EH (cell line): ENCODE results near the gene PLPP3.

Source experiments
- DNase-seq: peaks from one replicate; pipeline ENCODE4 v3.0.0-alpha.2; 2015; ENCODE audit warnings: low read depth

The PLPP3 gene

DNA sequence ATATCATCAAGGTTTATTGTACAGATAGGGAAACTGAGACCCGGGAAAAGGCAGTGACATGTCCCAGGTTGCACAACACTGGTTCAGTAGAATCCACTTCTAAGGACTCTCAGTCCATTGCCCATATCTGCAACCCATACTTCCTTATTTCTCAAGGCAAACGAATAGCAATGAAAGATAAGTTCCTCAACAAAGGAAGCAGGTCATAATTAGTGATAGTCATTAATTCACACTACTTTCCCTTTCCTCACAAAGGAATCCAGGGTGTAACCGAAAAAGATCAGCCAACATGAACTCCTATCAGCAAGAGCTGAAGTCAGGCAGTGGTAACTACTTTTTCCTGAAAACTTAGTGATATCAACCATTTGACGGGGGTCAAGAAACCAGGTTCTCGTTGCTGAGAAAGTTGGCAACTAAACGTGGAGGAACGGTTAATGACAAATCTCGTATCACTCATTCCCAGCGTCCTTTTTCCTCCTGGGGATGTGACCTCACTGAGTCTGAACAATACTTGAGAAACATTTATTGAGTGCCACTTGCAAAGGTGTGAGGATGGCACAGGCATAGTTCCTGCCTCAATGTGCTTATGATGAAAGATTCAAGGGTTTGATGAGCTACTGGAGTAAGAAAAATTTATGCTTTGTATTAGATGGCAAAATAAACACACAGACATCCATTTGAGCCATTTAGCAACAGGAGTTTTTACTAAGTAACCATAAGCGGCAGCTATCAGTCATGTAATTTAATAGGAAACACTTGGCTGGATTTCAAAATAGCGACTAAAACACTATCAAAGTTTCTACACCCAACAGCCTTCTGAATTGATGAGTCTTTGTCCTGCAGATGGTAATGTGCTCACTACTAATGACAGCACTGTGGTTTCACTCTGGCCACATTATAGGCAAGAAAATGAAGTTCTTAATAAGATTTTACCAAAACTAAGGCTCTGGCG lies 82.3 kb downstream of the PLPP3 start:
- DNase-seq: no peak

DNA sequence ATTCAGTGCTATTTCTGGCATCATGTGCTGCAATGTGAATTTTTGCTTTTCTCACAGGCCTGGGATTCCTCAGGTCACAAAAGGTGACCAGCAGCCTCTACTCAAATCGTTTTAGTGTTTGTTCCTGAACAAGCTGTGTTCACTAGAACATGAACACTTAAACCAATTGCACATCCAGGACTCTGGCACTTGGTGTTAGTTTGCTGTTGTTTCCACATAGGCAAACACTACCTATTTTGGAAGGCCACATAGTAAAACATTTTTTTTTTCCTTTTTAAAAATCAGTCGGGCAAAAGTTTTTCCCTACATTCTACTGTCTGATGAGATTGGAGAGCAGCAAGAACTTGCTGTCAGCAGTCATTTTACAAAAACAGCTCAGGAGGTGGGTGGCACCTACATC lies 83.2 kb downstream of the PLPP3 start:
- no peak for DNase-seq

DNA sequence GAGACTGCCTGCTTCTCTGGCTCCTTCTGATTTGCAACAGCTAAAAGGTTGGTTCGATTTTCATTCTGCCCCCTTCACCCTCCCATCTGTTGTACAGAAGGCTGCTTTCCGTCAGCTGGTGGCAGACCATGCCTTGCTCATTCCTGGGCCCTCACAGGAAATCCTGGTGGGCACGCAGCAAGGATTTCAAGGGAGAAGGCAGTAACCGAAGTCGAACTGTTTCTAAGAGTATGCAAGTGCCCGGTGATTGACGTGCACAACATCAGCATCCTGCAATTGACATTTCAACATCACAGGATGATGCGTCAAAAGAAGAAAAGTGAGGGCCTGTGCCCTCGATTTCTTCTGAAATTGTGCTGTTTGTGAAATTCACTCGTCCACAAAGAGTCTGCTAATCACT lies 83.8 kb downstream of the PLPP3 start:
- DNase-seq: no peak

DNA sequence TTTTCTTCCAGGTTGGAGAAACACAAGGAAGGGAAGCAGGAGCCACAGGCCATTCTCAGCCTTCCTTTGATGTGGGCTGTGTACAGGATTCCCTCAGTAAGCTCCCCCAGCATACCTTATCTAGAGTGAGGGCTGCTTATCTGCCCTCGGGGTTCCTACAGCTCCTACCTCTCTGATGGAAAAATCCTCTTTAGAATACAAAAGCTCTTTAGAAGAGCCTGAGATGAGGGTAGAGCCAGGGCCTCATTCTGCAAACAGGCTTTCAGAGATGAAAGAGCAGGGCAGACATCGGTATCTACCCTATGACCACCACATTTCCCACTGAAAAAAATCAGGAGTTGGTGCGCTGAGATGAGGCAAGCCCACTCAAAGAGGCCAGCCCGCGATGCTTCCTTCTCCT lies 85.1 kb downstream of the PLPP3 start:
- DNase-seq: no peak

DNA sequence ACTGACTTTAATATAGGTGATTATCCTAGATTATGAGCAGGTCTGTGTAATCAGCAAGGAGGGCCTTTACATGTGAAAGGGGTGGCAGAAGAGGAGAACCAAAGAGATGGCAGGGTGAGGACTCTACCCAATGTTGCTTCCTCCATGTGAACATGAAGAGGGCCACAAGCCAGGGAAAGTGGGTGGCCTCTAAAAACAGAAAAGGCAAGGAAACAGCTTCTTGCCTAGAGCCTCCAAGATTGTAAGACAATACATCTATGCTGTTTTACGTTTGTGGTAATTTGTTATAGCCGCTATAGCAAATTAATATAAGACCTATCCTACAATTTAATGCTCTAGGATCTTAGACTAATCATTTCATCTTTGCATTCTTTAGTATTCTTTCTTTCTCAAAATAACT lies 85.5 kb downstream of the PLPP3 start:
- no peak for DNase-seq

DNA sequence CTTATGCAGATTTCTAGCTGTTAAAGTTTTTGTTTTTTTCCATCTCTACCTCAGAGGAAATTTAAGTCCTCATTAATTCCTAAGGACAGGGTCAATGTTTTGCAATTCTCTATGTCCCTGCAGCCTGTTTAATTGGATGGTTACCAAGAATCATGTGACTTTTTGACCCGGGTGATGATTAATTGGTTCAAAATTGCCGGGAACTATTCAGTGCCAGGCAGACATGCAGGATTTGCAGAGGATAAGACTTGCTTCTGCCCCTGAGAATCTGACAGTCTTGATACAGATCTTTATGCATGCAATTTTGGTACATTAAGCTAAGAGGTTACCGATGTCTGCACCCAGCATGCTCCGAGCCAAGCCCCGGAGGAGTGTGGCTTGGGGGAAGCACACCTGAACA lies 87.9 kb downstream of the PLPP3 start:
- peak; percentile 86 for DNase-seq

DNA sequence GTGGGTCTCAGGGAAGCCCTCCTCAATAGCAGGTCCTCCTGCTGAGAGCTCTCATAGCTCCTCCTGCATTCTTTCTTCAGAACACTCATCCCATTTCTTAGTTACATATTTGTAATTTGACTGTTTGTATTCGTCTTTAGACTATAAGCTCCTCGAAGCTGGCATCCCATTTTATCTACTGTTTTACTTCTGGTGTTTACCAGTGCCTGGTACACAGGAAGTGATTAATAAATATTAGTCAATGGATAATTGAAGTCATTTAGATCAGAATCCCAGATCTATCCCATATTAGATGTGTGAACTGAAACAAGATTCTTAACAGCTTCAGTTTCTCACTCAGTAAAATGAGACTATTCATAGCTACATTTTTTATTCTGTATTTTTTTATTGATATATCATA lies 88.7 kb downstream of the PLPP3 start:
- no peak for DNase-seq

DNA sequence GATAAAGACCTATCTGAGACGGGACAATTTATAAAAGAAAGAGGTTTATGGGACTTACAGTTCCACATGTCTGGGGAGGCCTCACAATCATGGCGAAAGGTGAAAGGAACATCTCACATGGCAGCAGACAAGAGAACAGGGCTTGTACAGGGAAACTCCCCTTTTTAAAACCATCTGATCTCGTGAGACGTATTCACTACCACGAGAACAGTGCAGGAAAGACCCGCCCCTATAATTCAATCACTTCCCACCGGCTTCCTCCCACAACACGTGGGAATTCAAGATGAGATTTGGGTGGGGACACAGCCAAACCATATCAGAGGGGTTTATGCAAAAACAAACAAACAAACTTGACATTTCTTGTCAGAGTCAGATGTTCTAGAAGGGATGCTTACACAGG lies 89.7 kb downstream of the PLPP3 start:
- no peak for DNase-seq

DNA sequence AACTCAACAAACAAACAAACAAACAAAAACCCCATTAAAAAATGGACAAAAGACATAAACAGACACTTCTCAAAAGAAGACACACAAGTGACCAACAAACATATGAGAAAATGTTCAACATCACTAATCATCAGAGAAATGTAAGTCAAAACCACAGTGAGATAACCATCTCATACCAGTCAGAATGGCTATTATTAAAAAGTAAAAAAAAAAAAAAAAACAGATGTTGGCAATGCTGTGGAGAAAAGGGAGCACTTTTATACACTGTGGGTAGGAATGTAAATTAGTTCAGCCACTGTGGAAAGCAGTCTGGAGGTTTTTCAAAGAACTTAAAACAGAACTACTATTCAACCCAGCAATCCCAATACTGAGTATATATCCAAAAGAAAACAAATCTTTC lies 94.7 kb downstream of the PLPP3 start:
- DNase-seq: peak; percentile 77

DNA sequence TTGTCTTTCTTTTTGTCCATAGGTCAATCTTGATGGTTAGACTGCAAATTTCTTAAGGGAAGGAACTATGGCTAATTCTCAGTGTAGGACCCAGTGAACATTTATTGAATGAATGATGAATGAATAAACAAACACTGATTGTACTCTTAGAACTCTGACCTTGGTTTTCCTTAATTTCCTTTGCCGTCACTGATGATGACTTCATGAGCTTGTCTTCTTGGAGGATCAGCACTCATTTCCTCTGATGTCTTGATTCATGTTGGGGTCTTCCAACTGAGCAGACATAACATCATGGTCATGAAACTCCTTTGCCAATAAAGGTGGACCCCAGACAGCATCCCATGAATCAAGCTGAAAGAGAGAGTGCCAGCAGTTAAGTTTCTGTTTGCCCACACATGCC lies 96.3 kb downstream of the PLPP3 start:
- DNase-seq: no peak

DNA sequence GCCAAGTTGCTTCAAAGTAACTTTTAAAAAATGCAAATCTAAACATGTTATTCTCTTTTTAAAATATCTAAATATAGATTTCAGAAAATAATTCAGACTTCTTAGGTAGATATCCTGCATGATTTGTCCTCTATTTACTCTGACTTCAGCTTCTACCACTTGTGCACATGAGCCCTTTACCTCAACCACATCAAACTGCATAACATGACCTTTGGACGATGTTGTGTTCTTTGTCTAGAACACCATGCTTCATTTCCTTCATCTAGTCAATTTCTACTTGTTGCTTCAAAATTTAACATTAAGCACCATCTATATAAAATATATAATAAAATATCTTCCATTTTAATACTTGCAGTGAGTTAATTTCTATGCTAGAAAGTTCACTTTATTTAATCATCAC lies 96.9 kb downstream of the PLPP3 start:
- no peak for DNase-seq

DNA sequence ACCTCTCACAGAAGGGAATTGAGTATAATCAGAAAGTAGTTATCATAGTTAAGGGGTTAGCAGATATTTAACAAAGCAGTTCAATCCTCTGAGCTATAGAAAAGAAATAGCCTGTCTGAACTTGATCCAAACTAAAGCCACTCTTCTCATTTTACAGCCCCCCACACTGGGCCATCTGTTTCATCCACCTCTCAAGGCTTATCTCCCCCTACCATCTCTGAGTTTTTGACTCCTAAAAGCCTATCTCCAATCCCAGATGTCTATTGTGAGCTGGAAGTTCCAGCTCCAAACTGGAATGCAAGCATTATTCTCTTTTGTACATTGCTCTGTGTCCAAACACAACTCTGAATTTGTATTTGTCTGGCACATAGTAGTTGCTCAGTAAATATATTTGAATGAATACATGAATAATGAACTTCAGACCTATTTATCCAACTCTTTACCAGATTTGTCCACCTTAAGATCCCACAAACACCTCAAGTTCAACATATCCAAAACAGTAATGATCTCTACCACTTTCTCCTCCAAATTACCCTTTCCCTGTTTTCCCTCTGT lies 98.1 kb downstream of the PLPP3 start:
- no peak for DNase-seq

DNA sequence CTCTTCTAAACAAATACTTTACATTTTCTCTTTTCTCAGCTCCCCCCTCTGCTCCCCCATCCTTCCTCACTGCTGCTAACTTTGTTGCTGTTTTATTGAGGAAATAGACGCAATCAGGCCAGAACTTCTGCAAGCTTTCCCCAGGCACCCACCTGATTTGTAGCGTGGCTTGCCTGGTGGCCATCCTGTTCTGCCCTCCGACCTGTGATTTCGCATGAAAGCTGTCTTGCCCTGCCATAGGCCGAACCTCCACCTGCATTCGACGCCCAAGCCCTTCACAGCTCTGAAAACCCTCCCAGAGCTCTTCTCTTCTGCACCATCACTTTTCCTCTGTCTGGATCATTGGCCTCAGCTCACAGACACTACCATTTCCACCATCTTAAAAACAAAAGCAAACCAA lies 100.6 kb downstream of the PLPP3 start:
- DNase-seq: no peak

DNA sequence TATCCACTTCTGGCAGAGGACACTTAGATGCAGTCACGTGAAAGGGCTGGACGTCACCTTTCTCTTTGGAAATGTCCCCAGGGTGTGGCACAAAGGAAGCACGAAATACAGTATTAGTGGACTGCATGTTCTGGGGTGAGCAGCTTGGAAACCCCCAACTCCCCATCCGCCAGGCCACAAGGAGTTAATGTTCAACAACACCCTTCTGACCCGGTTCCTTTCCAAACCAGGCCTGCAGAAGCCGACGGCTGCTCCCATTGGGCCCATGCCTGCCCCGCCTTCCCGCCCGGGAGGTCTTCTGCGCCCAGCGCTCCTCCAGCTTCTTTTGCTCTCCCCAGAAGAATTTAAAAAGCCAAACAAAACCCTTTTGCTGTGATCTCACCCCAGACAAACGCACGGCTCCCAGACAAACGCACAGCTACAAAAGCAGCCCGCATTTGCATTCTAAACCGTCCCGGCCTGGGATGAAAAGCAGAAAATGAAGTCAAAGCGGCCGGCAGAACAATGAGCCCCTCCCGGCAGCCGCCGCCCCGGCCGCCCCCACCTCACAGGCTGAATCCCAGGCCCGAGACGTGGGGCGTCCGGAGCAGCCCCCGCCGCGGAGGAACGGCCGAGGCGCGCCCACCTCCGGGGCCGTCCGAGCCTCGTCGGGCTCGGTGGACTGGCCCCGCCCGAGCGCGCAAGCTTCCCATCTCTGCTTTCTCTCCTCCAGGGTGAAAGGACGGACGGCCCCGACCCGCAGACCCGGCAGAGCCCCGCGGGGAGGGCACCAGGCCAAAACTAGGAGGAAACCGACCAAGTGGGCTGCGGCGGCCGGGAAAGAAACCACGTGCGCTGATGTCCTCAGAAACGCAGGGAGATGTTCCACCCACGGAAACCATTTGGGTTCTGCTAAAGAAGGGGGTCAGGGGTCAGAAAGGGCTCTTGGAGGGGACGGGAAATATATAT lies 101.9 kb downstream of the PLPP3 start:
- peak; percentile 63 for DNase-seq

DNA sequence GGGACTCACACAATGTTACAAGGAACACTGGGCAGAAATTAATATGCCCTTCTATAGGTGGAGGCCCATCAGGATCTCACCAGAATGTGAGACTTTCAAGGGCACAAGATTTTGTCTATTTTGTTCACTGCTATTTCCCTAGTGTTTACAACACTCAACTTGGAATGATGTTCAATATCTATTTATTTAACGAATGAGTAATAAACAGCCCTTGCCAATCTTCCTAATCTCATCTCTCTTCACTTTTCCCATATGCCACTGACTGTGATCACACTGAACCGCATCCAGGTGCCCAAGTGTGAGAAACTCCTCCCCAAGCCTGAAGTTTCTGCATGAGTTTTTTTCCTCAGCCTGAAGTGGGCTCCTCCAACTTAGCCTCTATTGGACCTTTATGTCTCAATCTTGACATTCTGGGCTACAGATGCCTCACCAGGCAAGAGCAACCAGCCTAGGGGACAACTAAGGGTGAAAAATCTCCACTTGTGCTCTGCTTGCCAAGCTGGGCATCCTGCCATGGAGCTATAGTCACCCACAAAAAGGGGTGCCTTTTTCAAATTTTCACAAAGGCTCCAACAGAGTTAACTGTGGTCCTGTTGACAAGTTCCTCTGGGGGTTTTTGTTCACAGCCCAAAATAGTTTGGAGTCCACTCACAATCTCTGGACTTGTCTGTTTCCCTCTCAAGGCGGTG lies 105.6 kb downstream of the PLPP3 start:
- DNase-seq: peak; percentile 21

DNA sequence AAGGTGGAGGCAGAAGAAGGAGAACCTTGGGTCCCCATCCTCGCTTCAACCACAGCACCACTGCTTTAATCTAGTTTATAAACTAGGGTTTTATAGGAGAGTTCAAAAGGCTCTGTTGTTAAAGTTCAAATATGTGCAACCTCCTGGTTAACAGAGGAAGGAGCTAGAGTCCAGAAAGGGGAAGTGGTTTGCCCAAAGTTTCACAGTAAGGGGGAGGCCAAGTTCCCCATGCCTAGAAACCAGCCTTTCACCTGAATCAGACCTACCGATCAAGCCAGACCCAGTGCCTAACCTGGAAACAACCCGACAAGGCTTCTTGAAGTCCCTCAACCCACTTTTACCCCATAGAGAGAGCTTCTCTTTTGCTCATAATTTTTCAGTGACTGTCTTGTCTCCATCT lies 106.5 kb downstream of the PLPP3 start:
- DNase-seq: no peak

DNA sequence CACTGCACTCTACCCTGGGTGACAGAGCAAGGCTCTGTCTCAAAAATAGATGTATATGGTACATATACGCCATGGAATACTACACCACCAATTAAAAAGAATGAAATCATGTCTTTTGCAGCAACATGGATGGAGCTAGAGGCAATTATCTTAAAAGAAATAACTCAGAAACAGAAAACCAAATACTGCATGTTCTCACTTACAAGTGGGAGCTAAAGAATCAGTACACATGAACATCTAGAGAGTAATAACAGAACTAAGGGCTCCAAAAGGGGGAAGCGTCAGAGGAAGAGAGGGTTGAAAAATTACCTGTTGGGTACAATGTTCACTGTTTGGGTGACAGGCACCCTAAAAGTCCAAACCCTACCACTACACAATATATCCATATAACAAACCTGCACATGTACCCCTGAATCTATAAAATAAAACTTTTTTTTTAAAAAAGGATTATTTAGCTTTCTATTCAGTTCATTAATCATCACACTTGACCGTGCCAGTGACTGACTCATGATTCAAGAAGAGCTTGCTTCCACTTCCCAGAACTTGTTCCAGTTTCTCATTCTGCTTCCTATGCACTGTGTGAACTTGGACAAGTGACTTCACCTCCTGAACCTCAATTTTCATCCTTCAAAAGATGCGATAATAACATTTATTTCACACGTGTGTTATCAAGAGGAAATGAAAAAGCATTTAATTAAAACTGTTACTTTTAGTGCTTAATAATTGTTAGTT lies 109.6 kb downstream of the PLPP3 start:
- peak; percentile 57 for DNase-seq

DNA sequence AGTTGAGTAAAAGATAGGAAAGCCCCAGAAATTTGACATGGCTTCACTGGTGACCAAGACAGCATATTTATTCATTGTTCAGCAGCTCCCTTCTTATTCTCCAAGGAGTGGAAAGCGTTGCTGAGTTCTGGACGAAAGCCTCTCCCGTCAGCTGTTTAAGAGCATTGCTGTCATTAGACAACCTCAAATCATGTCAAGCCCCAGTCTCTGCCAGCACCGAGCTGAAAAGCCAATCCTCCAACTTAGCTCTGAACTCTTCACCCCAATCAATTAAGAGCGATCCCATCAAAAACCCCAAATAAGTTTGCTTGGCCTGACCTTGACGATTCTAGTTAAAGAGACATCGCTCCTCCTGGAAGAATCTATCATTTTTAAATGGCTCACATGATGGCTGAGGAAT lies 110.8 kb downstream of the PLPP3 start:
- DNase-seq: no peak

DNA sequence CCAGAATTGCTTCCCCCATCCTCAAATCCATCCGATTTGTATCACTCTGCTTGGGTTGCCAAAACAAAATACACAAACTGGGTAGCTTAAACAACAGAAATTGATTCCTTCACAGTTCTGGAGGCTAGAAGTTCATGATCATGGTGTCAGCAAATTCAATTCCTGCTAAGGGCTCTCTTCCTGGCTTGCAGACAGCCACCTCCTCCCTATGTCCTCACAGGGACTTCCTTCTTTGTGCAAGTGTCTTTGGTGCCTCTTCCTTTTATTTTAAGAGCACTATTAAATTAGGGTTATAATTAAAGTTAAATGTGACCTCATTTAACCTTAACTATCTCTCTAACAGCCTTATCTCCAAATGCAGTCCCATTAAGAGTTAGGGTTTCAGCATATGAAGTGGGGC lies 112.8 kb downstream of the PLPP3 start:
- no peak for DNase-seq

DNA sequence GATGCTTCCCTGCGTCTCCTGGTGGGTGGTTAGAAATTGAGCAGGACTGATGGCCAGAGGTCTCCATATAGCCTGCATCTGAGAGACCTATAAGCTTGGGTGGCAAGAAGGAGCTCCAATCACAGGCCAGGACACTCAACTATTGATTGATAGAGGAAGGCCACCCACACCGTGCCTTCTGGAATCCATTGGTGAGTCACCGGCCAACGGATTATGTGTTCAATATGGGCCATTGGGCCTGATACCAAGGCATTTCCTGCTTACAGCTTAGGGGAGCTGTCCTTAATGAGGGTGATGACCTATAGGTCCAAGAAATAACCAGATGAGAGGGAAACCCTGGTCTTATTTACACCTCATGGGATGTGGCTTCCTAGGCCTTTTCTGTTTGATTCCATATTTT lies 115.1 kb downstream of the PLPP3 start:
- DNase-seq: no peak

DNA sequence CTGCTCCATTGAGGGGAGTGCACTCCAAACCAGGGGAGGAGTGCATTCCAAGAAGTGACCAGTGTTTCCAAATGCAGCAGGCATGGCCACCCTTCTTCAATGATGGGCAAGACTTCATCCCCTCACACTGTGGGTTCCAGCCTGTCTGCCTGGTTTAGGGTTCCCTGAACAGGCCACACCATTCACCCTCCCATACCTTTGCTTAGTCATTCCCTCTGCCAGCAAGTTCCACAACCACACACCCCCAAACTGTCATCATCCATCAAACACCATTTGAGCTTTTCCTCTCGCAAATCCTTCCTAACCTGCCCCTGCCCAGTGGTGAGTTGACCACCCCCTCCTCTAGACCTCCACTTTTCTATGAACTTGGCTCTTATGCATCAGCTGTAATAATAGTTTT lies 116.0 kb downstream of the PLPP3 start:
- no peak for DNase-seq
